ENCODE data around the gene WHRN.

WHRN gene

GRCh38 chr9:114491430-114492003, 13.8 kb downstream of the WHRN start:
- H2AFZ ChIP-seq (ENCODE audit: low read depth) = no peak overlapping the region
- no peak overlapping the region for H3K4me3 ChIP-seq (IDR thresholded peaks at IDR 0.05; ENCODE audit: insufficient read depth, low read depth, low read length)
- no peak overlapping the region for H3K9ac ChIP-seq
- no peaks in the 10 kb centered on the region; the same call in 1 of the 2 replicates for H3K36me3 ChIP-seq (ENCODE audit: insufficient read depth)
- H3K79me2 ChIP-seq (ENCODE audit: insufficient read depth, low read depth) = peaks cover 83% of the 10 kb centered on the region
- no peak overlapping the region for H3K4me2 ChIP-seq
- H3K4me1 ChIP-seq (ENCODE audit: low read depth, poor library complexity, severe bottlenecking) = peaks cover 78% of the 10 kb centered on the region
- H3K27me3 ChIP-seq (ENCODE audit: insufficient read depth, low read depth) = no peaks in the 10 kb centered on the region
- no peak overlapping the region for H3K27ac ChIP-seq
- no peaks in the 10 kb centered on the region for H4K20me1 ChIP-seq (ENCODE audit: insufficient read depth)
- TF ChIP-seq CTCF (conservative IDR thresholded peaks at IDR 0.05; ENCODE audit: low read depth, low read length) = no peak

- H3K4me3 ChIP-seq (IDR thresholded peaks at IDR 0.05; ENCODE audit: insufficient read depth, low read depth, low read length) = no peak overlapping the region
- no peak for TF ChIP-seq CTCF (conservative IDR thresholded peaks at IDR 0.05; ENCODE audit: low read depth, low read length)
- H3K4me2 ChIP-seq = no peak overlapping the region; the same call in 1 of the 2 replicates
These were observed 15.3 kb downstream of the WHRN start for GRCh38 chr9:114489928-114490327.

GRCh38 chr9:114488398-114489129, 16.7 kb downstream of the WHRN start:
- Histone ChIP-seq H4K20me1 (ENCODE audit: insufficient read depth) (no peaks in the 10 kb centered on the region), H2AFZ (ENCODE audit: low read depth) (no peak overlapping the region), H3K27ac (peak overlapping the region; percentile 58), H3K9ac (no peak overlapping the region), H3K4me2 (peak overlapping the region; percentile 61), H3K79me2 (ENCODE audit: insufficient read depth, low read depth) (peaks cover 80% of the 10 kb centered on the region), H3K27me3 (ENCODE audit: insufficient read depth, low read depth) (no peaks in the 10 kb centered on the region), H3K4me1 (ENCODE audit: low read depth, poor library complexity, severe bottlenecking) (peaks cover 71% of the 10 kb centered on the region), H3K4me3 (IDR thresholded peaks at IDR 0.05; ENCODE audit: insufficient read depth, low read depth, low read length) (no peak overlapping the region), H3K36me3 (ENCODE audit: insufficient read depth) (no peaks in the 10 kb centered on the region; the same call in 1 of the 2 replicates)
- TF ChIP-seq CTCF (conservative IDR thresholded peaks at IDR 0.05; ENCODE audit: low read depth, low read length) = no peak

More at GRCh38 chr9:114489928-114490327, 15.3 kb downstream of the WHRN start:
- Histone ChIP-seq H3K9ac (no peak overlapping the region), H3K4me1 (ENCODE audit: low read depth, poor library complexity, severe bottlenecking) (peaks cover 78% of the 10 kb centered on the region), H4K20me1 (ENCODE audit: insufficient read depth) (no peaks in the 10 kb centered on the region), H3K79me2 (ENCODE audit: insufficient read depth, low read depth) (peaks cover 83% of the 10 kb centered on the region), H3K36me3 (ENCODE audit: insufficient read depth) (no peaks in the 10 kb centered on the region; the same call in 1 of the 2 replicates), H3K27ac (peak overlapping the region; percentile 20; the same call in 1 of the 2 replicates), H2AFZ (ENCODE audit: low read depth) (no peak overlapping the region), H3K27me3 (ENCODE audit: insufficient read depth, low read depth) (no peaks in the 10 kb centered on the region)

DNA sequence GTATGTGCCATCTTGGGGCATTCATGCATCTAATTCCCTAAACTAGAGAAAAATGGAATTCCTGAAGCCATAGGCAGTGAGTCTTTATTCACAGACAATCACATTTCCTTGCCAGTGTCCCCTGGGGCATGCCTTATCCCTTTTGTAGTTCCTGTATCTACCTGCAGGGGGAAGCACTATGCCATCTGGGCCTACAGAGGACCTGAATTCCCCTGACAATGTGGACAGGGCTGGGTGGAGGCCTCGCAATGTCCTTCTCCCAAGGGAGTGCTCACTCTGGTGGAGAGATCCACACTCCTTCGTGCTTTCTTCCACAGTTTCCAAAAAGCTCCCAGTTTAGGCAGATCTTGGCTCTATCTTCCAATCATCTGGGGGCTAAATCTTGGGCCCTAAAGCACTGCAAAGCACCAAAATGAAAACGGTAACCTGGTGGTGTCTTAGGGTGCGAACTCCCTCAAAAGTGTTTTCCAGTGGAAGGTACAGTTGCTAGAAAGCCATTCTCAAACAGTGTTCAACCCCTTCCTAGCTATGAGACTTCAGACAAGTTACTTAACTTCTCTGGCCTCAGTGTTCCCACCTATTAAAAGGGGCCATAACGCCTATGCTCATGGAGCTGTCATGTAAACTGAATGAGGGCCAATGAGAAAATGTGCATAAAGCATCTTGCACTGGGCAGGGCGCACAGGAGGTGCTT, 17.5 kb downstream of the WHRN start:
- Histone ChIP-seq H3K79me2 (ENCODE audit: insufficient read depth, low read depth) (peaks cover 81% of the 10 kb centered on the region), H3K4me3 (IDR thresholded peaks at IDR 0.05; ENCODE audit: insufficient read depth, low read depth, low read length) (no peak overlapping the region), H3K4me2 (peak overlapping the region; percentile 61), H2AFZ (ENCODE audit: low read depth) (no peak overlapping the region), H3K4me1 (ENCODE audit: low read depth, poor library complexity, severe bottlenecking) (peaks cover 68% of the 10 kb centered on the region), H3K9ac (no peak overlapping the region), H3K36me3 (ENCODE audit: insufficient read depth) (no peaks in the 10 kb centered on the region; the same call in 1 of the 2 replicates), H3K27me3 (ENCODE audit: insufficient read depth, low read depth) (no peaks in the 10 kb centered on the region), H4K20me1 (ENCODE audit: insufficient read depth) (no peaks in the 10 kb centered on the region), H3K27ac (peak overlapping the region; percentile 58)
- peak; percentile 95 for TF ChIP-seq CTCF (conservative IDR thresholded peaks at IDR 0.05; ENCODE audit: low read depth, low read length)
